Keratinocyte (primary cell): ENCODE results near the gene GDPD2. TPM values are rescaled to one million over a fixed set of nuclear protein-coding genes. Genes with fewer than 3 reads are reported as not detected.

ENCODE experiments used
- DNase-seq: peaks from one replicate; pipeline ENCODE4 v3.0.0-alpha.2; 2011; ENCODE audit warnings: low read depth, missing footprints, low spot score
- FAIRE-seq: peaks from 2 replicates; lab custom pipeline; 2011; peaks lifted over from hg19 to GRCh38; lab: Jason Lieb, UNC
- H2AFZ ChIP-seq: 2 replicates; pipeline ENCODE4 v1.6.0; 2012; ENCODE audit warnings: low read length, control low read depth, inconsistent platforms; ENCODE audit not compliant: control insufficient read depth
- H3K27ac ChIP-seq: 2 replicates; pipeline ENCODE4 v1.5.1; 2011; ENCODE audit warnings: low read length; ENCODE audit not compliant: control insufficient read depth, insufficient read depth
- H3K27me3 ChIP-seq: 3 replicates; pipeline ENCODE4 v1.6.0; 2011; ENCODE audit warnings: low read length; ENCODE audit not compliant: control insufficient read depth, insufficient read depth; ENCODE audit errors: extremely low read depth
- H3K36me3 ChIP-seq, 2 experiments: 2 replicates in 1 of 2; 3 replicates in 1 of 2; pipeline ENCODE4 v1.5.1; 2011; ENCODE audit warnings: low read length in 2 of 2, mild to moderate bottlenecking in 1 of 2; ENCODE audit not compliant: control insufficient read depth in 2 of 2, insufficient read depth in 2 of 2; ENCODE audit errors: extremely low read depth in 1 of 2
- H3K4me1 ChIP-seq: 3 replicates; pipeline ENCODE4 v1.5.1; 2011; ENCODE audit warnings: low read length; ENCODE audit not compliant: control insufficient read depth, insufficient read depth; ENCODE audit errors: extremely low read depth
- H3K4me2 ChIP-seq: 3 replicates; pipeline ENCODE4 v1.6.0; 2011; ENCODE audit warnings: low read depth, low read length; ENCODE audit not compliant: control insufficient read depth, insufficient read depth; ENCODE audit errors: extremely low read depth
- H3K4me3 ChIP-seq, 3 experiments: fragments of 200-600 bp in 1 of 3; sonication (generic) in 1 of 3; 2 replicates in 2 of 3; 3 replicates in 1 of 3; pipeline ENCODE4 v1.5.1; 2011 to 2016; ENCODE audit warnings: low read length in 3 of 3, mild to moderate bottlenecking in 3 of 3, control low read depth in 2 of 3, inconsistent platforms in 1 of 3, low read depth in 1 of 3, mixed read lengths in 1 of 3, mixed run types in 1 of 3, moderate library complexity in 1 of 3; ENCODE audit not compliant: control insufficient read depth in 2 of 3, insufficient read depth in 2 of 3; ENCODE audit errors: extremely low read depth in 1 of 3
- H3K79me2 ChIP-seq: 2 replicates; pipeline ENCODE4 v1.6.0; 2012; ENCODE audit warnings: low read length; ENCODE audit not compliant: control insufficient read depth, insufficient read depth
- H3K9ac ChIP-seq: 3 replicates; pipeline ENCODE4 v1.6.0; 2011; ENCODE audit warnings: low read length; ENCODE audit not compliant: control insufficient read depth, insufficient read depth; ENCODE audit errors: extremely low read depth
- H3K9me1 ChIP-seq: 3 replicates; pipeline ENCODE4 v1.6.0; 2011; ENCODE audit warnings: low read length; ENCODE audit not compliant: control insufficient read depth, insufficient read depth; ENCODE audit errors: extremely low read depth
- H3K9me3 ChIP-seq: 2 replicates; pipeline ENCODE4 v1.5.1; 2012; ENCODE audit warnings: low read depth, low read length; ENCODE audit not compliant: control insufficient read depth
- H4K20me1 ChIP-seq: 3 replicates; pipeline ENCODE4 v1.6.0; 2011; ENCODE audit warnings: low read length; ENCODE audit not compliant: control insufficient read depth, insufficient read depth; ENCODE audit errors: extremely low read depth
- EZH2 ChIP-seq: IDR thresholded peaks from one replicate; pipeline ENCODE4 v1.6.1; 2012; ENCODE audit warnings: inconsistent platforms, mild to moderate bottlenecking, low read length, moderate library complexity
- dilution Hi-C: fragments of 300-500 bp; cut with MboI; formaldehyde crosslinking; loops from one replicate; pipeline ENCODE4 v1.7.0; 2020; ENCODE audit warnings: low sequenced_read_pairs; ENCODE audit not compliant: extremely low pct_ligation_motif_present
- polyA minus RNA-seq, 3 experiments: library from RNA; depleted of rRNA, polyadenylated mRNA; stranded (reverse); fragments of >200 nt; gene quantifications; 1 replicate in 1 of 3; 2 replicates in 1 of 3; 3 replicates in 1 of 3; pipeline ENCODE4 v1.2.3, GENCODE V29; 2011
- polyA plus RNA-seq, 5 experiments: library from polyadenylated mRNA; depleted of rRNA in 3 of 5; stranded (reverse) in 3 of 5; stranded (forward) in 1 of 5; unstranded in 1 of 5; fragments of >200 nt; gene quantifications; 1 replicate in 1 of 5; 2 replicates in 3 of 5; 3 replicates in 1 of 5; pipeline versions ENCODE4 v1.2.1 to v1.2.3, GENCODE V29; 2011 to 2012; ENCODE audit warnings: missing spikeins in 2 of 5, low read depth in 1 of 5, low replicate concordance in 1 of 5
- TF ChIP-seq, protein P1 (sequence below), 3 experiments: IDR thresholded peaks in 1 of 3; conservative IDR thresholded peaks in 1 of 3; optimal IDR thresholded peaks in 1 of 3; 2 replicates in 2 of 3; 3 replicates in 1 of 3; pipeline versions ENCODE3 to v1.5.1; 2011; ENCODE audit warnings: low read length in 3 of 3, mild to moderate bottlenecking in 3 of 3, moderate library complexity in 2 of 3, control low read depth in 1 of 3, inconsistent platforms in 1 of 3; ENCODE audit not compliant: insufficient read depth in 2 of 3; ENCODE audit errors: extremely low read depth in 1 of 3

GDPD2 gene, protein sequence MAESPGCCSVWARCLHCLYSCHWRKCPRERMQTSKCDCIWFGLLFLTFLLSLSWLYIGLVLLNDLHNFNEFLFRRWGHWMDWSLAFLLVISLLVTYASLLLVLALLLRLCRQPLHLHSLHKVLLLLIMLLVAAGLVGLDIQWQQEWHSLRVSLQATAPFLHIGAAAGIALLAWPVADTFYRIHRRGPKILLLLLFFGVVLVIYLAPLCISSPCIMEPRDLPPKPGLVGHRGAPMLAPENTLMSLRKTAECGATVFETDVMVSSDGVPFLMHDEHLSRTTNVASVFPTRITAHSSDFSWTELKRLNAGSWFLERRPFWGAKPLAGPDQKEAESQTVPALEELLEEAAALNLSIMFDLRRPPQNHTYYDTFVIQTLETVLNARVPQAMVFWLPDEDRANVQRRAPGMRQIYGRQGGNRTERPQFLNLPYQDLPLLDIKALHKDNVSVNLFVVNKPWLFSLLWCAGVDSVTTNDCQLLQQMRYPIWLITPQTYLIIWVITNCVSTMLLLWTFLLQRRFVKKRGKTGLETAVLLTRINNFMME
- polyA plus RNA-seq (4.4 to 22.1 TPM (median 7.2 TPM) in 3 replicates), polyA minus RNA-seq (5.1 to 30.3 TPM (median 8.7 TPM) in 3 replicates)
- 8.2 TPM for polyA plus RNA-seq (2011; ENCODE audit: low read depth)
- 6.3 and 8.3 TPM in 2 replicates for polyA plus RNA-seq (2011; cell fraction: cytosol; rRNA removed)
- polyA plus RNA-seq (2011; cell fraction: nucleus; rRNA removed), result 33.4 and 52.7 TPM in 2 replicates
- polyA plus RNA-seq (2012; ENCODE audit: low replicate concordance), result 3.0 and 15.0 TPM in 2 replicates
- 8.4 TPM for polyA minus RNA-seq (2011; cell fraction: cytosol; rRNA and poly(A)+ RNA removed)
- 13.8 and 22.4 TPM in 2 replicates for polyA minus RNA-seq (2011; cell fraction: nucleus; rRNA and poly(A)+ RNA removed)

GRCh38 chrX:70422851-70423341 lies at the start of gene GDPD2:
TSS of gene GDPD2 (plus strand) at chrX:70423314. CDS start at chrX:70424985, 1,671 bp downstream.
- no peaks in the 10 kb centered on the region for H3K79me2 ChIP-seq
- H3K9ac ChIP-seq, result peak within 1 kb of the TSS; percentile 8
- H3K9me3 ChIP-seq, result no peaks in the 10 kb centered on the region
- no peak for TF ChIP-seq EZH2
- TF ChIP-seq, protein P1, sequence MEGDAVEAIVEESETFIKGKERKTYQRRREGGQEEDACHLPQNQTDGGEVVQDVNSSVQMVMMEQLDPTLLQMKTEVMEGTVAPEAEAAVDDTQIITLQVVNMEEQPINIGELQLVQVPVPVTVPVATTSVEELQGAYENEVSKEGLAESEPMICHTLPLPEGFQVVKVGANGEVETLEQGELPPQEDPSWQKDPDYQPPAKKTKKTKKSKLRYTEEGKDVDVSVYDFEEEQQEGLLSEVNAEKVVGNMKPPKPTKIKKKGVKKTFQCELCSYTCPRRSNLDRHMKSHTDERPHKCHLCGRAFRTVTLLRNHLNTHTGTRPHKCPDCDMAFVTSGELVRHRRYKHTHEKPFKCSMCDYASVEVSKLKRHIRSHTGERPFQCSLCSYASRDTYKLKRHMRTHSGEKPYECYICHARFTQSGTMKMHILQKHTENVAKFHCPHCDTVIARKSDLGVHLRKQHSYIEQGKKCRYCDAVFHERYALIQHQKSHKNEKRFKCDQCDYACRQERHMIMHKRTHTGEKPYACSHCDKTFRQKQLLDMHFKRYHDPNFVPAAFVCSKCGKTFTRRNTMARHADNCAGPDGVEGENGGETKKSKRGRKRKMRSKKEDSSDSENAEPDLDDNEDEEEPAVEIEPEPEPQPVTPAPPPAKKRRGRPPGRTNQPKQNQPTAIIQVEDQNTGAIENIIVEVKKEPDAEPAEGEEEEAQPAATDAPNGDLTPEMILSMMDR (optimal IDR thresholded peaks at IDR 0.05 in 1 of 3, IDR thresholded peaks at IDR 0.05 in 1 of 3, conservative IDR thresholded peaks at IDR 0.05 in 1 of 3; ENCODE audit: extremely low read depth in 1 of 3, insufficient read depth in 2 of 3, low read length in 3 of 3), result peak in 2 of 3 experiments; percentile 14 to 30
- H3K9me1 ChIP-seq, result no peaks in the 10 kb centered on the region
- no peaks in the 10 kb centered on the region for H4K20me1 ChIP-seq
- H3K4me2 ChIP-seq, result peak within 1 kb of the TSS; percentile 52
- no peaks in the 10 kb centered on the region for H3K36me3 ChIP-seq
- DNase-seq (no peak), FAIRE-seq (no peak)
- H2AFZ ChIP-seq, result peak within 1 kb of the TSS; percentile 38
- no peaks in the 10 kb centered on the region for H3K27me3 ChIP-seq
- peaks cover 16% of the 10 kb centered on the region for H3K4me1 ChIP-seq
- peak within 1 kb of the TSS in 1 of 3 experiments; percentile 34 for H3K4me3 ChIP-seq
- peak within 1 kb of the TSS; percentile 24 for H3K27ac ChIP-seq
- dilution Hi-C loops, result no loop called here

GRCh38 chrX:70386235-70386634 lies 36.9 kb upstream of the GDPD2 start:
- H3K9ac ChIP-seq, result no peak overlapping the region
- H3K9me3 ChIP-seq, result no peaks in the 10 kb centered on the region
- H3K79me2 ChIP-seq, result no peaks in the 10 kb centered on the region
- no peaks in the 10 kb centered on the region for H3K27me3 ChIP-seq
- H3K27ac ChIP-seq, result no peak overlapping the region
- H3K4me1 ChIP-seq, result no peaks in the 10 kb centered on the region
- H3K36me3 ChIP-seq, result no peaks in the 10 kb centered on the region
- no peak overlapping the region for H2AFZ ChIP-seq
- H3K9me1 ChIP-seq, result no peaks in the 10 kb centered on the region
- TF ChIP-seq, protein P1 (optimal IDR thresholded peaks at IDR 0.05 in 1 of 3, IDR thresholded peaks at IDR 0.05 in 1 of 3, conservative IDR thresholded peaks at IDR 0.05 in 1 of 3; ENCODE audit: extremely low read depth in 1 of 3, insufficient read depth in 2 of 3, low read length in 3 of 3), result no peak
- no peak for TF ChIP-seq EZH2
- FAIRE-seq (no peak), DNase-seq (no peak)
- no peaks in the 10 kb centered on the region for H4K20me1 ChIP-seq
- no peak overlapping the region for H3K4me3 ChIP-seq
- no peak overlapping the region for H3K4me2 ChIP-seq
- dilution Hi-C loops, result no loop called here
